HCT116 (cell line): ENCODE data around the gene PRSS21.

ENCODE experiments used
- CEBPB ChIP-seq: IDR thresholded peaks from 2 replicates; pipeline ENCODE4 v1.6.1; 2012; ENCODE audit warnings: low read depth
- EZH2 ChIP-seq: fragments of 200-600 bp; sonication (generic); IDR thresholded peaks from 2 replicates; pipeline ENCODE4 v1.6.1; 2017; ENCODE audit warnings: antibody characterized with exemption, mixed run types
- FOSL1 ChIP-seq: IDR thresholded peaks from 2 replicates; pipeline ENCODE4 v1.6.1; 2012; ENCODE audit warnings: low read depth
- JUND ChIP-seq: IDR thresholded peaks from 2 replicates; pipeline ENCODE4 v1.6.1; 2012
- POLR2A ChIP-seq: IDR thresholded peaks from 2 replicates; pipeline ENCODE4 v1.7.0; 2011; ENCODE audit warnings: borderline replicate concordance; ENCODE audit not compliant: insufficient read depth, insufficient read length; ENCODE audit errors: extremely low read depth
- RAD21 ChIP-seq: IDR thresholded peaks from 2 replicates; pipeline ENCODE4 v1.6.1; 2012; ENCODE audit warnings: low read depth, mild to moderate bottlenecking
- SIN3A ChIP-seq: IDR thresholded peaks from 2 replicates; pipeline ENCODE4 v1.6.1; 2012; ENCODE audit warnings: low read depth
- SP1 ChIP-seq: IDR thresholded peaks from 2 replicates; pipeline ENCODE4 v1.6.1; 2012; ENCODE audit warnings: low read depth
- YY1 ChIP-seq: IDR thresholded peaks from 2 replicates; pipeline ENCODE4 v1.6.1; 2011; ENCODE audit warnings: low read length, low read depth, moderate library complexity, mild to moderate bottlenecking; ENCODE audit not compliant: insufficient replicate concordance; ENCODE audit errors: extremely low read depth
- TF ChIP-seq, protein P1 (sequence below), 3 experiments: fragments of 200-600 bp in 1 of 3; sonication (generic) in 1 of 3; IDR thresholded peaks in 2 of 3; conservative IDR thresholded peaks in 1 of 3; 2 replicates each; pipeline ENCODE4 v1.5.1; 2012 to 2017; ENCODE audit warnings: low read depth in 2 of 3, low read length in 2 of 3, antibody characterized with exemption in 1 of 3, borderline replicate concordance in 1 of 3, control low read depth in 1 of 3, mild to moderate bottlenecking in 1 of 3, mixed read lengths in 1 of 3, mixed run types in 1 of 3, moderate library complexity in 1 of 3; ENCODE audit not compliant: insufficient read depth in 1 of 3
- TF ChIP-seq, protein P2 (sequence below): IDR thresholded peaks from 2 replicates; pipeline ENCODE4 v1.6.1; 2012
- TF ChIP-seq, protein P3 (sequence below): IDR thresholded peaks from 2 replicates; pipeline ENCODE4 v1.6.1; 2011; ENCODE audit warnings: mild to moderate bottlenecking, low read length, moderate library complexity; ENCODE audit not compliant: insufficient replicate concordance; ENCODE audit errors: extremely low read depth
- TF ChIP-seq, protein P4 (sequence below): IDR thresholded peaks from 2 replicates; pipeline ENCODE4 v1.6.1; 2012; ENCODE audit warnings: low read depth

DNA sequence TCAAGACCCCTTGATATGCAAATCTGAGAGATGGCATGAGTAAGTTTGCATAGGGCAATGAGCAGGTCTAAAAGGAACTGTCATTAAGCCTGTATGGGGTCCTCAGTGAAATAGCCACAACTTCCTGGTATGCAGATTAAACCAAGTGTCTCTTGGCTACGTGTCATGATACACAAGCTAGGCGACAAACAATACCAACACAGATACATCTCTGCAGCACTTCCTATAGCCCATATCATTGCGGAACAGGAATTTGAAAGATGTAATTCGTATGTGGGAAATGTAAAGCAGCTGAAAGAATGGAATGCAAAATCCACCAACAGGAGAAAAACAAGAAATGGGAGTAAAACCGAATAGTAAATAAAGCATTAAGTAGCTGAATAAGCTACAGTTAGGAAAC lies 28.1 kb downstream of the PRSS21 start:
- no peak for TF ChIP-seq YY1
- TF ChIP-seq, protein P1, sequence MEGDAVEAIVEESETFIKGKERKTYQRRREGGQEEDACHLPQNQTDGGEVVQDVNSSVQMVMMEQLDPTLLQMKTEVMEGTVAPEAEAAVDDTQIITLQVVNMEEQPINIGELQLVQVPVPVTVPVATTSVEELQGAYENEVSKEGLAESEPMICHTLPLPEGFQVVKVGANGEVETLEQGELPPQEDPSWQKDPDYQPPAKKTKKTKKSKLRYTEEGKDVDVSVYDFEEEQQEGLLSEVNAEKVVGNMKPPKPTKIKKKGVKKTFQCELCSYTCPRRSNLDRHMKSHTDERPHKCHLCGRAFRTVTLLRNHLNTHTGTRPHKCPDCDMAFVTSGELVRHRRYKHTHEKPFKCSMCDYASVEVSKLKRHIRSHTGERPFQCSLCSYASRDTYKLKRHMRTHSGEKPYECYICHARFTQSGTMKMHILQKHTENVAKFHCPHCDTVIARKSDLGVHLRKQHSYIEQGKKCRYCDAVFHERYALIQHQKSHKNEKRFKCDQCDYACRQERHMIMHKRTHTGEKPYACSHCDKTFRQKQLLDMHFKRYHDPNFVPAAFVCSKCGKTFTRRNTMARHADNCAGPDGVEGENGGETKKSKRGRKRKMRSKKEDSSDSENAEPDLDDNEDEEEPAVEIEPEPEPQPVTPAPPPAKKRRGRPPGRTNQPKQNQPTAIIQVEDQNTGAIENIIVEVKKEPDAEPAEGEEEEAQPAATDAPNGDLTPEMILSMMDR (IDR thresholded peaks at IDR 0.05 in 2 of 3, conservative IDR thresholded peaks at IDR 0.05 in 1 of 3; ENCODE audit: borderline replicate concordance in 1 of 3, insufficient read depth in 1 of 3, low read depth in 2 of 3, low read length in 2 of 3): no peak
- TF ChIP-seq FOSL1: no peak
- TF ChIP-seq POLR2A: no peak
- TF ChIP-seq SIN3A: no peak
- TF ChIP-seq JUND: no peak
- TF ChIP-seq, protein P2, sequence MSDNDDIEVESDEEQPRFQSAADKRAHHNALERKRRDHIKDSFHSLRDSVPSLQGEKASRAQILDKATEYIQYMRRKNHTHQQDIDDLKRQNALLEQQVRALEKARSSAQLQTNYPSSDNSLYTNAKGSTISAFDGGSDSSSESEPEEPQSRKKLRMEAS: no peak
- TF ChIP-seq, protein P3, sequence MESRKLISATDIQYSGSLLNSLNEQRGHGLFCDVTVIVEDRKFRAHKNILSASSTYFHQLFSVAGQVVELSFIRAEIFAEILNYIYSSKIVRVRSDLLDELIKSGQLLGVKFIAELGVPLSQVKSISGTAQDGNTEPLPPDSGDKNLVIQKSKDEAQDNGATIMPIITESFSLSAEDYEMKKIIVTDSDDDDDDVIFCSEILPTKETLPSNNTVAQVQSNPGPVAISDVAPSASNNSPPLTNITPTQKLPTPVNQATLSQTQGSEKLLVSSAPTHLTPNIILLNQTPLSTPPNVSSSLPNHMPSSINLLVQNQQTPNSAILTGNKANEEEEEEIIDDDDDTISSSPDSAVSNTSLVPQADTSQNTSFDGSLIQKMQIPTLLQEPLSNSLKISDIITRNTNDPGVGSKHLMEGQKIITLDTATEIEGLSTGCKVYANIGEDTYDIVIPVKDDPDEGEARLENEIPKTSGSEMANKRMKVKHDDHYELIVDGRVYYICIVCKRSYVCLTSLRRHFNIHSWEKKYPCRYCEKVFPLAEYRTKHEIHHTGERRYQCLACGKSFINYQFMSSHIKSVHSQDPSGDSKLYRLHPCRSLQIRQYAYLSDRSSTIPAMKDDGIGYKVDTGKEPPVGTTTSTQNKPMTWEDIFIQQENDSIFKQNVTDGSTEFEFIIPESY: no peak
- no peak for TF ChIP-seq SP1
- no peak for TF ChIP-seq CEBPB
- no peak for TF ChIP-seq RAD21
- TF ChIP-seq, protein P4, sequence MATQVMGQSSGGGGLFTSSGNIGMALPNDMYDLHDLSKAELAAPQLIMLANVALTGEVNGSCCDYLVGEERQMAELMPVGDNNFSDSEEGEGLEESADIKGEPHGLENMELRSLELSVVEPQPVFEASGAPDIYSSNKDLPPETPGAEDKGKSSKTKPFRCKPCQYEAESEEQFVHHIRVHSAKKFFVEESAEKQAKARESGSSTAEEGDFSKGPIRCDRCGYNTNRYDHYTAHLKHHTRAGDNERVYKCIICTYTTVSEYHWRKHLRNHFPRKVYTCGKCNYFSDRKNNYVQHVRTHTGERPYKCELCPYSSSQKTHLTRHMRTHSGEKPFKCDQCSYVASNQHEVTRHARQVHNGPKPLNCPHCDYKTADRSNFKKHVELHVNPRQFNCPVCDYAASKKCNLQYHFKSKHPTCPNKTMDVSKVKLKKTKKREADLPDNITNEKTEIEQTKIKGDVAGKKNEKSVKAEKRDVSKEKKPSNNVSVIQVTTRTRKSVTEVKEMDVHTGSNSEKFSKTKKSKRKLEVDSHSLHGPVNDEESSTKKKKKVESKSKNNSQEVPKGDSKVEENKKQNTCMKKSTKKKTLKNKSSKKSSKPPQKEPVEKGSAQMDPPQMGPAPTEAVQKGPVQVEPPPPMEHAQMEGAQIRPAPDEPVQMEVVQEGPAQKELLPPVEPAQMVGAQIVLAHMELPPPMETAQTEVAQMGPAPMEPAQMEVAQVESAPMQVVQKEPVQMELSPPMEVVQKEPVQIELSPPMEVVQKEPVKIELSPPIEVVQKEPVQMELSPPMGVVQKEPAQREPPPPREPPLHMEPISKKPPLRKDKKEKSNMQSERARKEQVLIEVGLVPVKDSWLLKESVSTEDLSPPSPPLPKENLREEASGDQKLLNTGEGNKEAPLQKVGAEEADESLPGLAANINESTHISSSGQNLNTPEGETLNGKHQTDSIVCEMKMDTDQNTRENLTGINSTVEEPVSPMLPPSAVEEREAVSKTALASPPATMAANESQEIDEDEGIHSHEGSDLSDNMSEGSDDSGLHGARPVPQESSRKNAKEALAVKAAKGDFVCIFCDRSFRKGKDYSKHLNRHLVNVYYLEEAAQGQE: no peak
- no peak for TF ChIP-seq EZH2
